Measurements from ENCODE around the gene GNB1L.

GRCh38 chr22:19898145-19898544, 43.5 kb upstream of the GNB1L start:
- TF ChIP-seq CTCF (IDR thresholded peaks at IDR 0.05) (no peak), EZH2 (IDR thresholded peaks at IDR 0.05) (no peak)

All from neural progenitor cell (in vitro differentiated cells).